GM20000 (cell line): Measurements from ENCODE around the gene GGA3.
"Not testable (repeated sequence)": the region's sequence is repeated elsewhere in the genome, so short reads cannot be mapped to it uniquely, and the experiment has no call there.

ENCODE experiments used
- DNase-seq: peaks from one replicate; pipeline ENCODE4 v3.0.0; 2012; ENCODE audit warnings: low spot score
- CTCF ChIP-seq: IDR thresholded peaks from 2 replicates; pipeline ENCODE4 v1.5.1; 2012; ENCODE audit warnings: mild to moderate bottlenecking, control low read depth; ENCODE audit errors: extremely low read depth, missing control alignments

Gene GGA3

GRCh38 chr17:75285123-75285522, 23.7 kb upstream of the GGA3 start:
- no peak for DNase-seq
- no peak for TF ChIP-seq CTCF

GRCh38 chr17:75280189-75280588, 18.8 kb upstream of the GGA3 start:
- DNase-seq = not testable (repeated sequence)

- DNase-seq = no peak
- TF ChIP-seq CTCF = no peak
These were observed 16.3 kb upstream of the GGA3 start for GRCh38 chr17:75277664-75278071.

GRCh38 chr17:75273977-75274708, 12.7 kb upstream of the GGA3 start:
- TF ChIP-seq CTCF = no peak
- no peak for DNase-seq

- TF ChIP-seq CTCF = no peak
- DNase-seq = no peak
These were observed 11.4 kb upstream of the GGA3 start for GRCh38 chr17:75272848-75273184.

GRCh38 chr17:75271955-75272847, 10.8 kb upstream of the GGA3 start:
- no peak for DNase-seq
- no peak for TF ChIP-seq CTCF

GRCh38 chr17:75271233-75271954, 10.0 kb upstream of the GGA3 start:
- TF ChIP-seq CTCF = peak; percentile 91
- peak; percentile 99 for DNase-seq

- no peak for TF ChIP-seq CTCF
- DNase-seq = no peak
These were observed 9.5 kb upstream of the GGA3 start, which contains the start of gene MIF4GD for GRCh38 chr17:75270966-75271232. Gene MIF4GD, minus strand, starts transcription at chr17:75271231. Its CDS starts 1,036 bp downstream, at chr17:75270195.
